CD4-positive, CD25-positive, alpha-beta regulatory T cell (primary cell): ENCODE measurements around the gene ATXN1. TPM values are rescaled to one million over a fixed set of nuclear protein-coding genes. Genes with fewer than 3 reads are reported as not detected.

Source experiments
- ATAC-seq, 2 donors: fragments of 150-1000 bp; cut with Tn5 transposase; one replicate each; pipeline ENCODE4 v1.10.0; 2021; ENCODE audit warnings: low read depth in 2 of 2, moderate number of reproducible peaks in 2 of 2, moderate library complexity in 1 of 2
- DNase-seq, 3 donors: peaks; one replicate each; pipeline versions ENCODE4 v3.0.0 to v3.0.0-alpha.2; 2012 to 2022; ENCODE audit warnings: mixed read lengths in 1 of 3
- H3K27ac ChIP-seq: one replicate; pipeline ENCODE4 v1.7.0; 2013; ENCODE audit warnings: mild to moderate bottlenecking, low read length; ENCODE audit not compliant: insufficient read depth, poor library complexity, severe bottlenecking
- H3K27me3 ChIP-seq: one replicate; pipeline ENCODE4 v1.7.0; 2013; ENCODE audit warnings: low read length; ENCODE audit not compliant: control insufficient read depth, insufficient read depth
- H3K36me3 ChIP-seq: one replicate; pipeline ENCODE4 v1.7.0; 2013; ENCODE audit warnings: mild to moderate bottlenecking, low read length, moderate library complexity; ENCODE audit not compliant: control insufficient read depth, insufficient read depth
- H3K4me1 ChIP-seq: 2 replicates; pipeline ENCODE4 v1.7.0; 2013; ENCODE audit warnings: mild to moderate bottlenecking, low read length; ENCODE audit not compliant: insufficient read depth, control insufficient read depth, poor library complexity, severe bottlenecking
- H3K4me3 ChIP-seq: one replicate; pipeline ENCODE4 v1.7.0; 2013; ENCODE audit warnings: low read depth, mild to moderate bottlenecking, low read length, moderate library complexity
- H3K9me3 ChIP-seq, 2 experiments: 1 replicate in 1 of 2; 2 replicates in 1 of 2; pipeline ENCODE4 v1.7.0; 2013; ENCODE audit warnings: low read length in 2 of 2, mild to moderate bottlenecking in 1 of 2, moderate library complexity in 1 of 2; ENCODE audit not compliant: control insufficient read depth in 2 of 2
- H3K27ac Mint-ChIP-seq, 3 donors: one replicate each; pipeline ENCODE4 v1.8.0; 2020 to 2022; ENCODE audit warnings: mild to moderate bottlenecking in 3 of 3, mixed read lengths in 3 of 3, moderate library complexity in 2 of 3
- H3K27me3 Mint-ChIP-seq: one replicate; pipeline ENCODE4 v1.8.0; 2022; ENCODE audit warnings: mild to moderate bottlenecking, mixed read lengths
- H3K36me3 Mint-ChIP-seq: one replicate; pipeline ENCODE4 v1.8.0; 2020; ENCODE audit warnings: mixed read lengths
- H3K4me1 Mint-ChIP-seq, 4 donors: one replicate each; pipeline ENCODE4 v1.8.0; 2020 to 2022; ENCODE audit warnings: mixed read lengths in 4 of 4, mild to moderate bottlenecking in 1 of 4
- H3K4me3 Mint-ChIP-seq, 4 donors: one replicate each; pipeline ENCODE4 v1.8.0; 2020 to 2022; ENCODE audit warnings: mild to moderate bottlenecking in 4 of 4, mixed read lengths in 4 of 4, moderate library complexity in 3 of 4
- H3K9me3 Mint-ChIP-seq, 7 donors: one replicate each; pipeline ENCODE4 v1.8.0; 2020 to 2022; ENCODE audit warnings: mixed read lengths in 7 of 7, mild to moderate bottlenecking in 3 of 7, moderate library complexity in 2 of 7
- polyA plus RNA-seq, 4 donors: library from polyadenylated mRNA; unstranded; fragments of 300-500 nt; fragmentation: Illumina TruSeq; gene quantifications; one replicate each; pipeline ENCODE4 v1.2.3, GENCODE V29; 2021
- total RNA-seq: library from RNA; stranded (reverse); gene quantifications from one replicate; pipeline ENCODE4 v1.2.3, GENCODE V29; 2022

Gene ATXN1
- total and polyA plus RNA-seq, 5 donors from 2014 or later: 15.8 to 191 (median 19.2) TPM

DNA sequence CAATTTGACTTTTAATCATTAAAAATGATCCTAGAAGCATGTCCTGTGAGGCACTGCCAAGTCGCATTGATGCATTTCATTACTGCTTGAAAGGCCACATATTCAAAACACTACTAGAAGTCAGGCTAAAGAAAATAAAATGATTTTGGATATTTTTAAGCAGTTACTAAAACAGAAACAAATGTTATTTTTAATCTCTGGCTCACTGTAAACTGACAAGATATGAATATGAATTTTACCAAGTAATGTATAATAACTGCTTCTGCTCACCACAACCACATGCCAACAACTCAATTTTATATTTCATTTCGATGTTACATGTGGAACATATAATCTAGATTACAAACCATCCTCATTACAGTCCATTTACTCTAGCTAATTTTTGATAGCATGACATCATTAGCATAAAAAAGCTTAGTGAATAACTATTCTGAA is 90.6 kb downstream of the ATXN1 start:
- H3K9me3 ChIP-seq: no peaks in the 10 kb centered on the region
- Mint-ChIP-seq H3K4me3 (peak overlapping the region in 1 of 4 donors; percentile 22), H3K27ac (peak overlapping the region in 2 of 3 donors; percentile 11 to 59), H3K36me3 (peaks cover 29% of the 10 kb centered on the region), H3K4me1 (peaks cover 35 to 51% (median 47%) of the 10 kb centered on the region in 4 donors), H3K9me3 (peaks cover 0 to 1% (median 0%) of the 10 kb centered on the region in 7 donors), H3K27me3 (no peaks in the 10 kb centered on the region)
- no peak overlapping the region for H3K27ac ChIP-seq
- peak overlapping the region; percentile 33 for H3K4me3 ChIP-seq
- DNase-seq (peak in 1 of 3 donors; percentile 9), ATAC-seq (no peak)
- peaks cover 7% of the 10 kb centered on the region for H3K36me3 ChIP-seq
- H3K4me1 ChIP-seq: peaks cover 28% of the 10 kb centered on the region
- no peaks in the 10 kb centered on the region for H3K27me3 ChIP-seq

DNA sequence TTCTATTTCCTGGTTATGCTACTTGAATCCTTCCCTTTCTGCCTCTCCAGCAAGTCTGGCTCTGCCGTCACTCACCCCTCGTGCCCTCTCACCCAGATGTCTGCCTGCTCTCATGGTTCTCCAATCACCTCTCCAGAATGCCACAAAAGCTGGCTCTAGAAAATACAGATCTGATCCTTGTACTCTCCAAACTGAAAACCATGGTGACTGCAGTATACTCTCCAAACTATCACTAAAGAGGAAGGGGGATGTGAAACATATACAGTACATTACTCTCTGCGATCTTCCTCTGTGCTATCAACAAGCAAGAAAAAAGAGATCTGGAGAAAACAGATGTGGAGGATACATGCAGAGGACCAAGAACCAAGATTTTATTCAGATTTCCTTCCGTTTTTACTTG is 91.1 kb downstream of the ATXN1 start:
- peaks cover 9% of the 10 kb centered on the region for H3K36me3 ChIP-seq
- Mint-ChIP-seq H3K9me3 (peaks cover 0 to 1% (median 0%) of the 10 kb centered on the region in 7 donors), H3K27ac (peak overlapping the region in 2 of 3 donors; percentile 11 to 59), H3K27me3 (no peaks in the 10 kb centered on the region), H3K4me1 (peaks cover 35 to 52% (median 45%) of the 10 kb centered on the region in 4 donors), H3K4me3 (peak overlapping the region in 3 of 4 donors; percentile 22 to 69 (median 37)), H3K36me3 (peaks cover 31% of the 10 kb centered on the region)
- ATAC-seq (no peak), DNase-seq (no peak)
- H3K4me1 ChIP-seq: peaks cover 28% of the 10 kb centered on the region
- H3K27me3 ChIP-seq: no peaks in the 10 kb centered on the region
- H3K4me3 ChIP-seq: peak overlapping the region; percentile 33
- H3K9me3 ChIP-seq: no peaks in the 10 kb centered on the region
- H3K27ac ChIP-seq: no peak overlapping the region

DNA sequence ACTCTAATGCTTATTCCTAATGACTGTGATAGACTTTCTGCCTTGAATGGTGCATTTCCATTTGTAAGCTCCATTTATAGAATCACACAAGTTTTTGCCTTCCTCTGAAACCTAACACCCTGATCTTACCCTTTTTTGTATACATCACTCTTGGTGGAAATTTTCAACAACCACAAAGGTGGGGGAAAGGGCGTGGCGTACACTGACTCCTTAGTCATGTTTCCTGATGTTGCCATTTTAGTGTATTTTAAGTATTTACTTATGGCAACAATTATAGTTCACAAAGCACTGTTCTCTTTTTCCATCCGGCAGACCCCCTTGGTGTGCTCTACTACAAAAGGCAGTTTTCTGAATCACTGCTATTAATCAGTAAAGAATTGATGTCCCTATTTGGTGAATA is 92.0 kb downstream of the ATXN1 start:
- peaks cover 9% of the 10 kb centered on the region for H3K36me3 ChIP-seq
- peak overlapping the region; percentile 23 for H3K4me3 ChIP-seq
- H3K27ac ChIP-seq: no peak overlapping the region
- H3K4me1 ChIP-seq: peaks cover 28% of the 10 kb centered on the region
- H3K9me3 ChIP-seq: no peaks in the 10 kb centered on the region
- H3K4me3 Mint-ChIP-seq: peak overlapping the region in 3 of 4 donors; percentile 6 to 45 (median 23)
- no peaks in the 10 kb centered on the region for H3K27me3 Mint-ChIP-seq
- H3K9me3 Mint-ChIP-seq: peaks cover 0 to 3% (median 0%) of the 10 kb centered on the region in 7 donors
- peaks cover 34% of the 10 kb centered on the region for H3K36me3 Mint-ChIP-seq
- DNase-seq (peak in 2 of 3 donors; percentile 19 to 79), ATAC-seq (peak; percentile 43 to 44)
- H3K27ac Mint-ChIP-seq: peak overlapping the region; percentile 13 to 40 (median 35)
- H3K4me1 Mint-ChIP-seq: peaks cover 35 to 51% (median 45%) of the 10 kb centered on the region in 4 donors
- no peaks in the 10 kb centered on the region for H3K27me3 ChIP-seq

DNA sequence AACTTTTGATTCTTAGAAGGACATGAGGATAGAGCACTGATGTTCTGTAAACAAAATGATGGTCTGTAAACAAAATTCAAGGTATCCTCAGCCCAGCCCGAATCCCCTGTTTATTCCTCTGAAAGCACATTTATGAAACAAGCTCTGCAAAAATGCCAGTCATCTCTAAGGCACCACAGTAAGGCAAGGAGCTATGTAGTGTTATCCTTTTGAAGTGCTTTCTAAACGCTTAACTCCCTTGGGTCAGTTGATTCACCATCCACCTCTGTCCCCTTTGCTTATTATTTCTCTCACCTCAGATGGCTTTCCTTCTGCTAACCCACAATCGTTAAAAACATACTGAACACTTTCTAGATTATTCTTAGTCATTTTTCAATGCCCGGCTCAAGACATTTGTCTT is 93.8 kb downstream of the ATXN1 start:
- H3K27me3 ChIP-seq: no peaks in the 10 kb centered on the region
- H3K27me3 Mint-ChIP-seq: no peaks in the 10 kb centered on the region
- peaks cover 28% of the 10 kb centered on the region for H3K4me1 ChIP-seq
- peaks cover 31% of the 10 kb centered on the region for H3K36me3 Mint-ChIP-seq
- peaks cover 0 to 3% (median 0%) of the 10 kb centered on the region in 7 donors for H3K9me3 Mint-ChIP-seq
- no peak for DNase-seq
- peak overlapping the region in 2 of 3 donors; percentile 52 to 77 for H3K27ac Mint-ChIP-seq
- no peak for ATAC-seq
- H3K27ac ChIP-seq: no peak overlapping the region
- peak overlapping the region in 1 of 4 donors; percentile 3 for H3K4me3 Mint-ChIP-seq
- no peak overlapping the region for H3K4me3 ChIP-seq
- peaks cover 7% of the 10 kb centered on the region for H3K36me3 ChIP-seq
- H3K4me1 Mint-ChIP-seq: peaks cover 35 to 49% (median 43%) of the 10 kb centered on the region in 4 donors
- no peaks in the 10 kb centered on the region for H3K9me3 ChIP-seq

GRCh38 chr6:16665992-16666391 is 95.3 kb downstream of the ATXN1 start:
- H3K4me1 Mint-ChIP-seq: peaks cover 25 to 35% (median 32%) of the 10 kb centered on the region in 4 donors
- H3K27me3 ChIP-seq: no peaks in the 10 kb centered on the region
- no peak overlapping the region for H3K27ac ChIP-seq
- H3K9me3 ChIP-seq: peaks cover 0 to 5% of the 10 kb centered on the region in 2 experiments
- peaks cover 22% of the 10 kb centered on the region for H3K4me1 ChIP-seq
- no peak overlapping the region for H3K4me3 Mint-ChIP-seq
- no peak overlapping the region for H3K4me3 ChIP-seq
- H3K9me3 Mint-ChIP-seq: peaks cover 0 to 3% (median 0%) of the 10 kb centered on the region in 7 donors
- peaks cover 7% of the 10 kb centered on the region for H3K36me3 ChIP-seq
- peaks cover 39% of the 10 kb centered on the region for H3K36me3 Mint-ChIP-seq
- H3K27me3 Mint-ChIP-seq: no peaks in the 10 kb centered on the region
- no peak for ATAC-seq
- no peak for DNase-seq
- peak overlapping the region in 1 of 3 donors; percentile 95 for H3K27ac Mint-ChIP-seq

DNA sequence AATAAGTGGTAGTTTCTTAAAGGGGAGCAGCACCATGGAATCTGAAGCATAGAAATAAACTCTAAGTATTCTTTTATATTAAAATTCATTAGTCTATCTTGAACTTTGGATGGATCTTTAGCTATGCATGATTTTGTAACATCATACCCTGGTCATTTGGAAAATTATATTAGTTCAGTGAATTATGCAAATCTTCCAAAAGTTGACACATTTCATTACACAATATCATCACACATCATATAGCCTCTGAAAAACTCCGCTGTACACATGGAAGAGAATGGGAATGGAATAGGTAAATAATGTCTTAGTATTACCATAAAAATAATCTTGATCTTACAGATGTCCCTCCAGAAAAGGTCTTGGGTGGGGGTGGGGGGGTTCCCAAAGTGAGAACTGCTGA is 96.1 kb downstream of the ATXN1 start:
- Mint-ChIP-seq H3K27ac (no peak overlapping the region), H3K36me3 (peaks cover 39% of the 10 kb centered on the region), H3K27me3 (no peaks in the 10 kb centered on the region), H3K4me3 (no peak overlapping the region), H3K9me3 (peaks cover 0 to 3% (median 0%) of the 10 kb centered on the region in 7 donors), H3K4me1 (peaks cover 21 to 31% (median 25%) of the 10 kb centered on the region in 4 donors)
- Histone ChIP-seq H3K27me3 (no peaks in the 10 kb centered on the region), H3K4me3 (no peak overlapping the region), H3K36me3 (peaks cover 7% of the 10 kb centered on the region), H3K4me1 (peaks cover 17% of the 10 kb centered on the region), H3K9me3 (peaks cover 0 to 5% of the 10 kb centered on the region in 2 experiments), H3K27ac (no peak overlapping the region)
- DNase-seq (no peak), ATAC-seq (no peak)

DNA sequence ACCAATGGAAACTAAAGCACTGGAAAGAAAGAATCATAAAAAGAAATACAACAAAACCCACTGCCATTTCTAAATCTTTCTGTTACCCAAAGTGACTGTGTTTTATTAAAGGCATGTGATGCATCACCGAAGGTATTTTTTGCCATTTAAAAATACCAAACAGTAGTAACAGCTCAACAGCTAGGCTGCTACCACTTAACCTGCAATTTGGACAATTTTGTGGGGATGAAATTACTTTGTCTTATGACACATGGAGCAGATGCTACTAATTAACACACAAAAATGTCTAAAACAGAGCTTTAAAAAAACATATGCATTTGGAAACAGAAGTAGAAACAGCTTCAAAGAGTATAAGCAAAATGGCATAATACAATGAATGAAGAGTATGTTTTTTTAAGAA is 97.4 kb downstream of the ATXN1 start:
- Mint-ChIP-seq H3K27ac (peak overlapping the region in 1 of 3 donors; percentile 34), H3K4me1 (peaks cover 26 to 31% (median 27%) of the 10 kb centered on the region in 4 donors), H3K4me3 (no peak overlapping the region), H3K27me3 (no peaks in the 10 kb centered on the region), H3K9me3 (peaks cover 0 to 2% (median 0%) of the 10 kb centered on the region in 7 donors), H3K36me3 (peaks cover 36% of the 10 kb centered on the region)
- Histone ChIP-seq H3K4me3 (no peak overlapping the region), H3K27me3 (no peaks in the 10 kb centered on the region), H3K4me1 (peaks cover 17% of the 10 kb centered on the region), H3K36me3 (peaks cover 7% of the 10 kb centered on the region), H3K9me3 (peaks cover 0 to 5% of the 10 kb centered on the region in 2 experiments), H3K27ac (no peak overlapping the region)
- ATAC-seq (no peak), DNase-seq (no peak)

- Mint-ChIP-seq H3K4me1 (peaks cover 35 to 46% (median 38%) of the 10 kb centered on the region in 4 donors), H3K27ac (peak overlapping the region in 2 of 3 donors; percentile 82 to 90), H3K4me3 (peak overlapping the region in 3 of 4 donors; percentile 22 to 55 (median 54)), H3K36me3 (peaks cover 21% of the 10 kb centered on the region), H3K27me3 (no peaks in the 10 kb centered on the region), H3K9me3 (peaks cover 0 to 2% (median 0%) of the 10 kb centered on the region in 7 donors)
- ATAC-seq (no peak), DNase-seq (no peak)
- Histone ChIP-seq H3K27me3 (no peaks in the 10 kb centered on the region), H3K9me3 (peaks cover 0 to 5% of the 10 kb centered on the region in 2 experiments), H3K4me1 (peaks cover 36% of the 10 kb centered on the region), H3K36me3 (no peaks in the 10 kb centered on the region), H3K4me3 (peak overlapping the region; percentile 81), H3K27ac (peak overlapping the region; percentile 64)
Measured at GRCh38 chr6:16660157-16660497, 101.1 kb downstream of the ATXN1 start.
